CD4-positive, CD25-positive, alpha-beta regulatory T cell (primary cell): ENCODE data around the gene FGFR2. TPM values are rescaled to one million over a fixed set of nuclear protein-coding genes. Genes with fewer than 3 reads are reported as not detected.

Experiments used
- ATAC-seq, 2 donors: fragments of 150-1000 bp; cut with Tn5 transposase; one replicate each; pipeline ENCODE4 v1.10.0; 2021; ENCODE audit warnings: low read depth in 2 of 2, moderate number of reproducible peaks in 2 of 2, moderate library complexity in 1 of 2
- DNase-seq, 3 donors: peaks; one replicate each; pipeline versions ENCODE4 v3.0.0 to v3.0.0-alpha.2; 2012 to 2022; ENCODE audit warnings: mixed read lengths in 1 of 3
- H3K27ac ChIP-seq: one replicate; pipeline ENCODE4 v1.7.0; 2013; ENCODE audit warnings: mild to moderate bottlenecking, low read length; ENCODE audit not compliant: insufficient read depth, poor library complexity, severe bottlenecking
- H3K27me3 ChIP-seq: one replicate; pipeline ENCODE4 v1.7.0; 2013; ENCODE audit warnings: low read length; ENCODE audit not compliant: control insufficient read depth, insufficient read depth
- H3K36me3 ChIP-seq: one replicate; pipeline ENCODE4 v1.7.0; 2013; ENCODE audit warnings: mild to moderate bottlenecking, low read length, moderate library complexity; ENCODE audit not compliant: control insufficient read depth, insufficient read depth
- H3K4me1 ChIP-seq: 2 replicates; pipeline ENCODE4 v1.7.0; 2013; ENCODE audit warnings: mild to moderate bottlenecking, low read length; ENCODE audit not compliant: insufficient read depth, control insufficient read depth, poor library complexity, severe bottlenecking
- H3K4me3 ChIP-seq: one replicate; pipeline ENCODE4 v1.7.0; 2013; ENCODE audit warnings: low read depth, mild to moderate bottlenecking, low read length, moderate library complexity
- H3K9me3 ChIP-seq, 2 experiments: 1 replicate in 1 of 2; 2 replicates in 1 of 2; pipeline ENCODE4 v1.7.0; 2013; ENCODE audit warnings: low read length in 2 of 2, mild to moderate bottlenecking in 1 of 2, moderate library complexity in 1 of 2; ENCODE audit not compliant: control insufficient read depth in 2 of 2
- H3K27ac Mint-ChIP-seq, 3 donors: one replicate each; pipeline ENCODE4 v1.8.0; 2020 to 2022; ENCODE audit warnings: mild to moderate bottlenecking in 3 of 3, mixed read lengths in 3 of 3, moderate library complexity in 2 of 3
- H3K27me3 Mint-ChIP-seq: one replicate; pipeline ENCODE4 v1.8.0; 2022; ENCODE audit warnings: mild to moderate bottlenecking, mixed read lengths
- H3K36me3 Mint-ChIP-seq: one replicate; pipeline ENCODE4 v1.8.0; 2020; ENCODE audit warnings: mixed read lengths
- H3K4me1 Mint-ChIP-seq, 4 donors: one replicate each; pipeline ENCODE4 v1.8.0; 2020 to 2022; ENCODE audit warnings: mixed read lengths in 4 of 4, mild to moderate bottlenecking in 1 of 4
- H3K4me3 Mint-ChIP-seq, 4 donors: one replicate each; pipeline ENCODE4 v1.8.0; 2020 to 2022; ENCODE audit warnings: mild to moderate bottlenecking in 4 of 4, mixed read lengths in 4 of 4, moderate library complexity in 3 of 4
- H3K9me3 Mint-ChIP-seq, 7 donors: one replicate each; pipeline ENCODE4 v1.8.0; 2020 to 2022; ENCODE audit warnings: mixed read lengths in 7 of 7, mild to moderate bottlenecking in 3 of 7, moderate library complexity in 2 of 7
- polyA plus RNA-seq, 4 donors: library from polyadenylated mRNA; unstranded; fragments of 300-500 nt; fragmentation: Illumina TruSeq; gene quantifications; one replicate each; pipeline ENCODE4 v1.2.3, GENCODE V29; 2021
- total RNA-seq: library from RNA; stranded (reverse); gene quantifications from one replicate; pipeline ENCODE4 v1.2.3, GENCODE V29; 2022

Gene FGFR2
- total and polyA plus RNA-seq, 5 donors from 2014 or later = 0.32 to 3.1 (median 0.60) TPM

- H3K36me3 ChIP-seq = no peaks in the 10 kb centered on the region
- Mint-ChIP-seq H3K36me3 (no peaks in the 10 kb centered on the region), H3K4me1 (peaks cover 0 to 8% (median 4%) of the 10 kb centered on the region in 4 donors), H3K27me3 (peaks cover 34% of the 10 kb centered on the region), H3K4me3 (no peak overlapping the region), H3K27ac (no peak overlapping the region), H3K9me3 (peaks cover 0 to 3% (median 0%) of the 10 kb centered on the region in 7 donors)
- no peak overlapping the region for H3K4me3 ChIP-seq
- no peaks in the 10 kb centered on the region for H3K9me3 ChIP-seq
- DNase-seq (peak in 2 of 3 donors; percentile 4 to 17), ATAC-seq (peak; percentile 25 to 40)
- H3K27me3 ChIP-seq = no peaks in the 10 kb centered on the region
- H3K27ac ChIP-seq = no peak overlapping the region
- peaks cover 5% of the 10 kb centered on the region for H3K4me1 ChIP-seq
These were observed 10.4 kb upstream of the FGFR2 start for GRCh38 chr10:121608469-121609190.

GRCh38 chr10:121607310-121608055 lies 9.2 kb upstream of the FGFR2 start:
- no peak for DNase-seq
- Histone ChIP-seq H3K36me3 (no peaks in the 10 kb centered on the region), H3K27ac (no peak overlapping the region), H3K27me3 (no peaks in the 10 kb centered on the region), H3K4me3 (no peak overlapping the region), H3K4me1 (peaks cover 5% of the 10 kb centered on the region), H3K9me3 (no peaks in the 10 kb centered on the region)
- Mint-ChIP-seq H3K27me3 (peaks cover 31% of the 10 kb centered on the region), H3K4me3 (no peak overlapping the region), H3K36me3 (no peaks in the 10 kb centered on the region), H3K9me3 (peaks cover 0 to 3% (median 0%) of the 10 kb centered on the region in 7 donors), H3K27ac (no peak overlapping the region), H3K4me1 (peaks cover 0 to 8% (median 4%) of the 10 kb centered on the region in 4 donors)
- no peak for ATAC-seq

GRCh38 chr10:121605708-121606107 lies 7.5 kb upstream of the FGFR2 start:
- peaks cover 39% of the 10 kb centered on the region for H3K27me3 Mint-ChIP-seq
- no peak for ATAC-seq
- H3K9me3 Mint-ChIP-seq = peaks cover 0 to 3% (median 0%) of the 10 kb centered on the region in 7 donors
- H3K4me3 ChIP-seq = no peak overlapping the region
- H3K9me3 ChIP-seq = no peaks in the 10 kb centered on the region
- peaks cover 3% of the 10 kb centered on the region for H3K27me3 ChIP-seq
- DNase-seq = no peak
- peaks cover 5% of the 10 kb centered on the region for H3K4me1 ChIP-seq
- H3K36me3 Mint-ChIP-seq = no peaks in the 10 kb centered on the region
- no peak overlapping the region for H3K4me3 Mint-ChIP-seq
- no peak overlapping the region for H3K27ac ChIP-seq
- peaks cover 0 to 8% (median 4%) of the 10 kb centered on the region in 4 donors for H3K4me1 Mint-ChIP-seq
- no peak overlapping the region for H3K27ac Mint-ChIP-seq
- H3K36me3 ChIP-seq = no peaks in the 10 kb centered on the region

DNA sequence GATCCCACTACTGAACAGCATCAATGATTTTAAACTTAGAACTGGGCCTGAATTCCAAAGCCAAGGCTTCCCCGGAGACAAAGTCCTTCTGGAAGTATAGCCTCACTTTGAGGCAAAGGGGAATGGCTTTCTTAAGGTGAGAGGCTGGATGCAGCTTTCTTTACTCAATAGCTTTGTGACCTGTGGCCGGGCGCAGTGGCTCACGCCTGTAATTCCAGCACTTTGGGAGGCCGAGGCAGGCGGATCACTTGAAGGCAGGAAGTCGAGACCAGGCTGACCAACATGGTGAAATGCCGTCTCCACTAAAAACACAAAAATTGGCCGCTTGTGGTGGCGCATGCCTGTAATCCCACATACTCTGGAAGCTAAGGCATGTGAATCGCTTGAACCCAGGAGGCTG lies 3.2 kb upstream of the FGFR2 start:
- H3K9me3 Mint-ChIP-seq = no peaks in the 10 kb centered on the region
- DNase-seq (no peak), ATAC-seq (no peak)
- peaks cover 12% of the 10 kb centered on the region for H3K4me1 ChIP-seq
- no peak overlapping the region for H3K27ac ChIP-seq
- H3K36me3 Mint-ChIP-seq = peaks cover 3% of the 10 kb centered on the region
- H3K27me3 ChIP-seq = peaks cover 20% of the 10 kb centered on the region
- peaks cover 0 to 8% (median 3%) of the 10 kb centered on the region in 4 donors for H3K4me1 Mint-ChIP-seq
- no peak overlapping the region for H3K4me3 ChIP-seq
- no peak overlapping the region for H3K27ac Mint-ChIP-seq
- no peaks in the 10 kb centered on the region for H3K9me3 ChIP-seq
- H3K36me3 ChIP-seq = no peaks in the 10 kb centered on the region
- no peak overlapping the region for H3K4me3 Mint-ChIP-seq
- peaks cover 45% of the 10 kb centered on the region for H3K27me3 Mint-ChIP-seq

DNA sequence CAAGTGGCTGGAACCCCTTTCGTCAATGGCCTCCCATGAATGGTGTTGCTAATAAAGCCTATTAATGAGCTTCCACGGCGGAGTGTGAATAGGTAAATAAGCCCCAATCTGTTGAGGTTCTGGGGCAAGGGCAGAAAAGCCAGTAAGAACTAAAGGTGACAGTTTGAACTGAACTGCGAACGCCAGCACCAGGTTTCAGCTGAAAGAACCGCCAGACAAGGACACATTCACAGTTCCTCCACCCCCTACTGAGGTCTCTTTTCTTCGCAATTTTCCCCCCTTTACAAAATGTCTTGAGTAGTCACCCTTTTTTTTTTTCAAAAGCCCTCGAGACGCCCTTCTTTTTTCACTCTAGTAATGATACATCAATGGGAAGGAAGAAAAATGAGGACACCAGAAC lies 2.4 kb upstream of the FGFR2 start:
- Histone ChIP-seq H3K4me3 (no peak overlapping the region), H3K27ac (no peak overlapping the region), H3K27me3 (peaks cover 26% of the 10 kb centered on the region), H3K36me3 (no peaks in the 10 kb centered on the region), H3K4me1 (peaks cover 12% of the 10 kb centered on the region), H3K9me3 (no peaks in the 10 kb centered on the region)
- Mint-ChIP-seq H3K4me1 (peaks cover 0 to 8% (median 4%) of the 10 kb centered on the region in 4 donors), H3K4me3 (no peak overlapping the region), H3K27ac (no peak overlapping the region), H3K36me3 (peaks cover 3% of the 10 kb centered on the region), H3K27me3 (peaks cover 47% of the 10 kb centered on the region), H3K9me3 (no peaks in the 10 kb centered on the region)
- no peak for ATAC-seq
- DNase-seq = no peak

DNA sequence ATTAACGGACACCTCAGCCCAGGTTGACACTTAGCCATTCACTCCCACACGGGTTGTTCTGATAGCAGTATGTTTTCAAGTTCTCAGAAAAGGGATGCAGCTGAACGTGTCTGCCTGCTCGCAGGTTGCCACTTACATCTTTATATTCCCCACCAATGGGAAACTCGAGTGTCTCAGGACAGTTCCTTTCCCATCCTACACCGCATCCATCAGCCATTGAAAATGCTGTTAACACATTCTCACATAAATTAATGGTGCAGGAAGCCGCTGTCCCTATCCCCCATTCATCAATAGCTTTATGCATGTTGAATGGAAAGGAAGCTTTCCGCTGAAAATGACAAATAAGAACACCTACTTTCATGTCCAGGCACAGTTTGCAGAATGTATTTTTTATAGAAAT lies 1.7 kb upstream of the FGFR2 start:
- no peaks in the 10 kb centered on the region for H3K36me3 ChIP-seq
- peaks cover 12% of the 10 kb centered on the region for H3K4me1 ChIP-seq
- Mint-ChIP-seq H3K27me3 (peaks cover 54% of the 10 kb centered on the region), H3K36me3 (peaks cover 3% of the 10 kb centered on the region), H3K4me1 (peaks cover 0 to 8% (median 4%) of the 10 kb centered on the region in 4 donors), H3K27ac (no peak overlapping the region), H3K4me3 (no peak overlapping the region), H3K9me3 (no peaks in the 10 kb centered on the region)
- peaks cover 29% of the 10 kb centered on the region for H3K27me3 ChIP-seq
- H3K4me3 ChIP-seq = no peak overlapping the region
- DNase-seq = no peak
- H3K9me3 ChIP-seq = no peaks in the 10 kb centered on the region
- no peak for ATAC-seq
- no peak overlapping the region for H3K27ac ChIP-seq

DNA sequence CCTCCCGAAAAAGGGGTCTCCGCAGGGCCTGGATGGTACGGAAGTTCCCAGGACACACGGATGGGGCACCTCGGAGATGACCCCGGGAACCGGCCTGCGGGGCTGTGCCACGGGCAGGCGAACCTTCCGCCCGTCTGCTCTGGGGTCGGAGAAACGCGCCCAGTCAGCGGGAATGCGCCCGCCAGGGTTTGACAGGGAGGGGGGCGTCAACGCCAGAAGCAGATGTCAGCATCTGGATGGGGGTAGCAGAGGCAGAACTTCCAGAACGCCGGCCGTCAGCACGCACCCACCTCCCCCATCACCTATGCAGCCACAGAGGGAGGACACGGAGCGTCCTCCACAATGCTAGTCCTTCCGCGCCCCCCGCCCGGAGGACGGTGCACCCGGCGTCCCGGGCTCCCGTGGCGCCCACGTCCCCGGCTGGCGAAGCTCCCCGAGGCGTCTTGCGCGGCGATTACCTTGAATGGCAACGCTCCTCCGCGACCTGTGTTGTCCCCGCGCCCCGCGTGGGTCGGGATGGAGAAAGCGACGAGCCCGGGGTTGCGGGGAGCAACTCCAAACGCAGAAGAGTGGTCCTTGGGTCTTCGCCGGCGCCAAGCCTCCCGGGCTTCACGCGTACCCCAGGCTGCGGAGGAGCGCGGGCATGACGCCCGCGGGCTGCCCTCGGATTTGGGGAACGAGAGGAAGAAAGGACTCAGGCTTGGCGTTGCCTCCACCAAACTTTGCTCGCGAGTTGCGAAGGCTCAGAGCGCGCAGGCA lies 561 bp downstream of the FGFR2 start:
- H3K36me3 ChIP-seq = no peaks in the 10 kb centered on the region
- peaks cover 12% of the 10 kb centered on the region for H3K4me1 ChIP-seq
- H3K4me3 ChIP-seq = no peak overlapping the region
- peaks cover 0 to 8% (median 4%) of the 10 kb centered on the region in 4 donors for H3K4me1 Mint-ChIP-seq
- H3K4me3 Mint-ChIP-seq = no peak overlapping the region
- H3K27me3 ChIP-seq = peaks cover 33% of the 10 kb centered on the region
- no peak overlapping the region for H3K27ac ChIP-seq
- peaks cover 58% of the 10 kb centered on the region for H3K27me3 Mint-ChIP-seq
- no peak overlapping the region for H3K27ac Mint-ChIP-seq
- peaks cover 3% of the 10 kb centered on the region for H3K36me3 Mint-ChIP-seq
- ATAC-seq (no peak), DNase-seq (no peak)
- no peaks in the 10 kb centered on the region for H3K9me3 ChIP-seq
- H3K9me3 Mint-ChIP-seq = no peaks in the 10 kb centered on the region
